ENCODE measurements around the gene IFT81.

DNA sequence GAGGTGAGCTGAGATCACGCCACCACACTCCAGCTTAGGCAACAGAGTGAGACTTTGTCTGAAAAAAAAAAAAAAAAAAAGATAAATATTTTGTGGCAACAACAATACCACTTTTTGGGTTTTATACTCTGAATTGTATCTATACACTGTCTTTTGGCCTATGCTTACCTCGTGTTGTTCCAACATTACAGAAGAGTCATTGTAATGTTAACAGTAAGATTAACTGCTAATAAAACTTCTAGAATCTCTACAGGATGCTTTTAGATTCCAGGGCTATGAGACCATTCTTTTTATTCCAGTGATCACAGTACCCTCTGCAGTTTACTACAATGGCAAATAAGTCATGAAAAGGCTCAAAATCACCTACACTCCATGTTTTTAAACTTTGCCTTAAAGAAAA lies 11.6 kb downstream of the IFT81 start:
- TF ChIP-seq TCF7 (CRISPR knock-in tag; IDR thresholded peaks at IDR 0.05; ENCODE audit: low read depth) = no peak
- TF ChIP-seq GABPB1 (CRISPR knock-in tag; IDR thresholded peaks at IDR 0.05) = no peak
- TF ChIP-seq CREB1 (CRISPR knock-in tag; IDR thresholded peaks at IDR 0.05) = no peak
- TF ChIP-seq, protein P1, sequence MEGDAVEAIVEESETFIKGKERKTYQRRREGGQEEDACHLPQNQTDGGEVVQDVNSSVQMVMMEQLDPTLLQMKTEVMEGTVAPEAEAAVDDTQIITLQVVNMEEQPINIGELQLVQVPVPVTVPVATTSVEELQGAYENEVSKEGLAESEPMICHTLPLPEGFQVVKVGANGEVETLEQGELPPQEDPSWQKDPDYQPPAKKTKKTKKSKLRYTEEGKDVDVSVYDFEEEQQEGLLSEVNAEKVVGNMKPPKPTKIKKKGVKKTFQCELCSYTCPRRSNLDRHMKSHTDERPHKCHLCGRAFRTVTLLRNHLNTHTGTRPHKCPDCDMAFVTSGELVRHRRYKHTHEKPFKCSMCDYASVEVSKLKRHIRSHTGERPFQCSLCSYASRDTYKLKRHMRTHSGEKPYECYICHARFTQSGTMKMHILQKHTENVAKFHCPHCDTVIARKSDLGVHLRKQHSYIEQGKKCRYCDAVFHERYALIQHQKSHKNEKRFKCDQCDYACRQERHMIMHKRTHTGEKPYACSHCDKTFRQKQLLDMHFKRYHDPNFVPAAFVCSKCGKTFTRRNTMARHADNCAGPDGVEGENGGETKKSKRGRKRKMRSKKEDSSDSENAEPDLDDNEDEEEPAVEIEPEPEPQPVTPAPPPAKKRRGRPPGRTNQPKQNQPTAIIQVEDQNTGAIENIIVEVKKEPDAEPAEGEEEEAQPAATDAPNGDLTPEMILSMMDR (IDR thresholded peaks at IDR 0.05) = no peak
- TF ChIP-seq SP1 (CRISPR knock-in tag; conservative IDR thresholded peaks at IDR 0.05) = no peak
- TF ChIP-seq, protein P2, sequence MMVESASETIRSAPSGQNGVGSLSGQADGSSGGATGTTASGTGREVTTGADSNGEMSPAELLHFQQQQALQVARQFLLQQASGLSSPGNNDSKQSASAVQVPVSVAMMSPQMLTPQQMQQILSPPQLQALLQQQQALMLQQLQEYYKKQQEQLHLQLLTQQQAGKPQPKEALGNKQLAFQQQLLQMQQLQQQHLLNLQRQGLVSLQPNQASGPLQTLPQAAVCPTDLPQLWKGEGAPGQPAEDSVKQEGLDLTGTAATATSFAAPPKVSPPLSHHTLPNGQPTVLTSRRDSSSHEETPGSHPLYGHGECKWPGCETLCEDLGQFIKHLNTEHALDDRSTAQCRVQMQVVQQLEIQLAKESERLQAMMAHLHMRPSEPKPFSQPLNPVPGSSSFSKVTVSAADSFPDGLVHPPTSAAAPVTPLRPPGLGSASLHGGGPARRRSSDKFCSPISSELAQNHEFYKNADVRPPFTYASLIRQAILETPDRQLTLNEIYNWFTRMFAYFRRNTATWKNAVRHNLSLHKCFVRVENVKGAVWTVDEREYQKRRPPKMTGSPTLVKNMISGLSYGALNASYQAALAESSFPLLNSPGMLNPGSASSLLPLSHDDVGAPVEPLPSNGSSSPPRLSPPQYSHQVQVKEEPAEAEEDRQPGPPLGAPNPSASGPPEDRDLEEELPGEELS (CRISPR knock-in tag; IDR thresholded peaks at IDR 0.05) = no peak
- no peak for TF ChIP-seq JAZF1 (CRISPR knock-in tag; IDR thresholded peaks at IDR 0.05)
